RWPE2 (cell line): ENCODE results near the gene TPRKB.
"Not testable (repeated sequence)": the region's sequence is repeated elsewhere in the genome, so short reads cannot be mapped to it uniquely, and the experiment has no call there.

Experiments
- ATAC-seq: fragments of 200-7000 bp; cut with Tn5 transposase; 3 replicates; pipeline ENCODE4 v1.9.1; 2021; ENCODE audit warnings: low read depth
- DNase-seq: peaks from one replicate; pipeline ENCODE4 v3.0.0-alpha.2; 2020; ENCODE audit warnings: low spot score
- H3K27ac ChIP-seq: fragments of 450-650 bp; 2 replicates; pipeline ENCODE4 v1.5.1; 2017; ENCODE audit warnings: mild to moderate bottlenecking; ENCODE audit not compliant: poor library complexity, severe bottlenecking
- H3K27me3 ChIP-seq: fragments of 250-450 bp; sonication (Bioruptor Pico); 2 replicates; pipeline ENCODE4 v1.5.1; 2021; ENCODE audit warnings: mild to moderate bottlenecking, moderate library complexity; ENCODE audit not compliant: insufficient read depth, poor library complexity, severe bottlenecking
- H3K36me3 ChIP-seq: fragments of 250-450 bp; sonication (Bioruptor Pico); 2 replicates; pipeline ENCODE4 v1.5.1; 2020; ENCODE audit warnings: low read depth, mild to moderate bottlenecking, moderate library complexity
- H3K4me1 ChIP-seq: fragments of 250-450 bp; sonication (Bioruptor Pico); 2 replicates; pipeline ENCODE4 v1.5.1; 2021; ENCODE audit warnings: mild to moderate bottlenecking, moderate library complexity; ENCODE audit not compliant: insufficient read depth, poor library complexity, severe bottlenecking
- H3K4me3 ChIP-seq: fragments of 250-450 bp; sonication (Bioruptor Pico); 2 replicates; pipeline ENCODE4 v1.5.1; 2021; ENCODE audit warnings: mild to moderate bottlenecking, moderate library complexity; ENCODE audit not compliant: severe bottlenecking
- H3K9me3 ChIP-seq: fragments of 250-450 bp; sonication (Bioruptor Pico); 2 replicates; pipeline ENCODE4 v1.5.1; 2021; ENCODE audit warnings: mild to moderate bottlenecking, moderate library complexity; ENCODE audit not compliant: severe bottlenecking
- TF ChIP-seq, protein P1 (sequence below): fragments of 450-650 bp; IDR thresholded peaks from one replicate; pipeline ENCODE4 v1.5.1; 2017; ENCODE audit warnings: mild to moderate bottlenecking, moderate library complexity; ENCODE audit not compliant: poor library complexity, severe bottlenecking

TPRKB gene

DNA sequence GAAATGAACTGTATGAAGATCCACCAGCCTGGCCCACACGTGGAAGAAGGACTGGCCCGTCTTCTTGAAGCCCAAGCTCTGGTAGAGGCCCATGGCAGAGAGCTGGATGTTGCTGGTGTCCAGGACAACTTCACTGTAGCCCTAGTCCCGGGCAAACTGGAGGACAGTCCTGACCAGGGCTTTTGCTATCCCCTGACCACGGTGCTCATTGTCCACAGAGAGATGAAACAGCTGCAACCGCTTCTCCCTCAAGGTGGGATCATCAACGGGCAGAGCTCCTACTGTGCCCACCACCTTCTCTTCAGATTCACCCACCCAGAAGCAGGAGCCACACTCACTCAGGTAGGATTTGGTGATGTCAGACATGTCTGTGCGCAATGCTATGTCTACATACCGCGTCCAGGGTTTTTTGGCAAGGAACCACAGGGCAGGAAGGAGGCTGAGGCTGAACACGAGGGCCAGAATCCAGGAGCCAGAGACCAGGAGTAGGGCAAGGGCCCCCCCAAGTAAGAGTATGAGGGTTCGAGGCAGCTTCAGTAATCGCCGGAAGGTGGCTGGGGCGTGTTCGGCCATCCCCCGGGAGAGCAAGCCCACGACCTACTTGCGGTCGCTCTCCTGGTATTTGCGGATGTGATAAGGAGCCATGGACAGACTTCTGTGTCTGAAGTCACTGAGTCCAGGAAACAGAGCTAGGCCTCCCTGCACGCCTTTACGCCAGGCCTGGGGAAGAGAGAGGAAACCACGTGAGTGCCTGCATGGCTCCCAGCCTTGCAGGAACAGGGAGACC lies 36.3 kb downstream of the TPRKB start:
- DNase-seq (no peak), ATAC-seq (no peak)
- H3K36me3 ChIP-seq = no peaks in the 10 kb centered on the region
- no peak overlapping the region for H3K27ac ChIP-seq
- H3K4me3 ChIP-seq = no peak overlapping the region
- H3K4me1 ChIP-seq = no peaks in the 10 kb centered on the region
- H3K27me3 ChIP-seq = no peaks in the 10 kb centered on the region
- TF ChIP-seq, protein P1, sequence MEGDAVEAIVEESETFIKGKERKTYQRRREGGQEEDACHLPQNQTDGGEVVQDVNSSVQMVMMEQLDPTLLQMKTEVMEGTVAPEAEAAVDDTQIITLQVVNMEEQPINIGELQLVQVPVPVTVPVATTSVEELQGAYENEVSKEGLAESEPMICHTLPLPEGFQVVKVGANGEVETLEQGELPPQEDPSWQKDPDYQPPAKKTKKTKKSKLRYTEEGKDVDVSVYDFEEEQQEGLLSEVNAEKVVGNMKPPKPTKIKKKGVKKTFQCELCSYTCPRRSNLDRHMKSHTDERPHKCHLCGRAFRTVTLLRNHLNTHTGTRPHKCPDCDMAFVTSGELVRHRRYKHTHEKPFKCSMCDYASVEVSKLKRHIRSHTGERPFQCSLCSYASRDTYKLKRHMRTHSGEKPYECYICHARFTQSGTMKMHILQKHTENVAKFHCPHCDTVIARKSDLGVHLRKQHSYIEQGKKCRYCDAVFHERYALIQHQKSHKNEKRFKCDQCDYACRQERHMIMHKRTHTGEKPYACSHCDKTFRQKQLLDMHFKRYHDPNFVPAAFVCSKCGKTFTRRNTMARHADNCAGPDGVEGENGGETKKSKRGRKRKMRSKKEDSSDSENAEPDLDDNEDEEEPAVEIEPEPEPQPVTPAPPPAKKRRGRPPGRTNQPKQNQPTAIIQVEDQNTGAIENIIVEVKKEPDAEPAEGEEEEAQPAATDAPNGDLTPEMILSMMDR = no peak
- H3K9me3 ChIP-seq = no peaks in the 10 kb centered on the region

DNA sequence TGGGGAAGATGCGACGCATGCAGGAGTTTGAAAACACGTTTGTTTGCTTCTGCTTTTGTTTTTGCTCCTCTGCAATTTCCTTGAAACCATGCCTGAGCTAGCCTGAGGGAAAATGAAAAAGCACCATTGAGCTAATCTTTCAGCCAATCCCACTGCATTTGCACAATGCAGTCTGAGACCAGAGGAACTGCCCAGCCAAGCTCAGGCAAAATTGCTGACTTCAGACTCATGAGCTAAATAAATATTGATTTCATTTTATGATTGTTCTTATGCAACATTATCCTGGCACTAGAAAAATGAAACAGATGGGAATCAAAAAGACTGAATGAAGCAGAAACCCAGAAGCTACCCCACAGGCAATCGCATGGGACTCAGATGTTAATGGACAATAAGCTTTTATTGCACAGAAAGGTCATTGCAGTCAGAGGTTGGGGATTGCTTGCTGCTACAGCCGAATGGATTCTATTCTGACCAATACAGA lies 37.0 kb downstream of the TPRKB start:
- Histone ChIP-seq H3K27ac (no peak overlapping the region), H3K4me1 (no peaks in the 10 kb centered on the region), H3K9me3 (no peaks in the 10 kb centered on the region), H3K27me3 (no peaks in the 10 kb centered on the region), H3K4me3 (no peak overlapping the region), H3K36me3 (no peaks in the 10 kb centered on the region)
- ATAC-seq (no peak), DNase-seq (no peak)
- TF ChIP-seq, protein P1 = no peak

DNA sequence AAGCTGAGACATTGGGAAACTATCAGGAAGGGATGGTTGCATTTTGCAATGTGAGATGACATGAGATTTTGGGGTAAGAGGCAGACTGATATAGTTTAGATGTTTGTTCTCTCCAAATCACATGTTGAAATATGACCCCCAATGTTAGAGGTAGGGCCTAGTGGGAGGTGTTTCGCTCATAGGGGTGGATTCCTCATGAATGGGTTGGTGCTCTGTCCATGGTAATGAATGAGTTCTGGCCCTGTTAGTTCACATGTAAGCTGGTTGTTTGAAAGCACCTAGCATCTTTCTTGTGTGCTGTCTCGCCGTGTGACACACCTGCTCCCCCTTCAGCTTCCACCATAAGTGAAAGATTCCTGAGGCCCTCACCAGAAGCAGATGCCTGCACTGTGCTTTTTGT lies 37.7 kb downstream of the TPRKB start:
- no peaks in the 10 kb centered on the region for H3K27me3 ChIP-seq
- H3K4me3 ChIP-seq = no peak overlapping the region
- no peaks in the 10 kb centered on the region for H3K9me3 ChIP-seq
- TF ChIP-seq, protein P1 = no peak
- no peak for DNase-seq
- no peak overlapping the region for H3K27ac ChIP-seq
- H3K4me1 ChIP-seq = no peaks in the 10 kb centered on the region
- ATAC-seq = no peak
- no peaks in the 10 kb centered on the region for H3K36me3 ChIP-seq

DNA sequence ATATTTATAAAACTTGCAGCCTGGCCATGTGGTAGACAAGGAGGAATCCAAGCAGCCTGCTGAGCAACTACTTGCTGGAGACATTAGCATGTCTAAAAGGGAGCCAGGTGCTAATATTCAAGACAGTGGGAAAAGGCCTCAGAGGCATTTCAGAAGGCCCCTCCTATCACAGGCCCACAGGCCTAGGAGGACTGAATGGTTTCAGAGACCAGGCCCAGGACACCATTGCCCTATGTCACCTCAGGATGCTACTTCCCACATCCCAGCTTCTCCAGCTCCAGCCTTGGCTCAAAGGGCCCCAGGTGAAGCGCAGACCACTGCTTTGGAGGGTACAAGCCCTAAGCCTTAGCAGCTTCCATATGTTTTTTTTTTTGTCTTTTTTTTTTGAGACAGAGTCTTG lies 39.0 kb downstream of the TPRKB start:
- H3K27ac ChIP-seq = no peak overlapping the region
- H3K36me3 ChIP-seq = no peaks in the 10 kb centered on the region
- no peaks in the 10 kb centered on the region for H3K9me3 ChIP-seq
- TF ChIP-seq, protein P1 = no peak
- DNase-seq (no peak), ATAC-seq (no peak)
- H3K4me1 ChIP-seq = no peaks in the 10 kb centered on the region
- H3K4me3 ChIP-seq = no peak overlapping the region
- H3K27me3 ChIP-seq = no peaks in the 10 kb centered on the region

DNA sequence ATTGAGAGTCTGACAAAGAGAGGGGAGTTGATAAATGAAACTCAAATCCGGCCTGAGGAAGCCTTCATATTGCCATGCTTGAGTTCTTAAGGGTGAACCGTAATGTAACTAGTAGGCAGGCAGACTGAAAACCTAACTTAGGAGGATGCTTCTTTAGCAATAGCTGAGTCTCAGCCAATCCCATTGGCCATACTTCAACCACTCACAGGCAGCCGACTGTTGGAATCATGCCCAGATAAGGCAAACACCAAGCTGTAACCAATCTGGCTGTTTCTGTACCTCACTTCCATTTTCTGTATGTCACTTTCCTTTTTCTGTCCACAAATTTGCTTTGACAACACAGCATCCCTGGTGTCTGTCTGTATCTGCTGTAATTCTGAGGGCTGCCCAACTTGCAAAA lies 39.5 kb downstream of the TPRKB start:
- ATAC-seq (no peak), DNase-seq (no peak)
- no peaks in the 10 kb centered on the region for H3K4me1 ChIP-seq
- TF ChIP-seq, protein P1 = no peak
- H3K4me3 ChIP-seq = no peak overlapping the region
- H3K9me3 ChIP-seq = no peaks in the 10 kb centered on the region
- H3K27ac ChIP-seq = no peak overlapping the region
- no peaks in the 10 kb centered on the region for H3K27me3 ChIP-seq
- no peaks in the 10 kb centered on the region for H3K36me3 ChIP-seq

DNA sequence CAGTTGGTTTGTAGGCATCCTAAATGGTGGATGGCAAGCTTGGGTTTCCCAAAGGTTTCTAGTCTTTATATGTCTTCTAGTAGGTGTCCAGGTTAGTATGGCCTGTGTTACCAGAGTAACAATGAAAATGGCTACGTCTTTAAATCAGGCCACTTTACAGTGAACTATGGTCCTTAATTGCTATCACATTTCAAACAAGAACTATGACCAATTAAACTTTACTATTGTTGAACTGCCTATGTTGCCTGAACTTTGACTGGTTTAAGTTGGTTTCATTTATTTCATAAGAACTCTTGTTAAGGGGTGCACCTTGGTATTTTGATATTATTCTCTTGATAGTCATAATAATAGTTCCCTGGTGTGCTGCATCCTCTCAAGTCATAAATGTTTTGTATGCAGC lies 40.2 kb downstream of the TPRKB start:
- not testable (repeated sequence) for ATAC-seq

DNA sequence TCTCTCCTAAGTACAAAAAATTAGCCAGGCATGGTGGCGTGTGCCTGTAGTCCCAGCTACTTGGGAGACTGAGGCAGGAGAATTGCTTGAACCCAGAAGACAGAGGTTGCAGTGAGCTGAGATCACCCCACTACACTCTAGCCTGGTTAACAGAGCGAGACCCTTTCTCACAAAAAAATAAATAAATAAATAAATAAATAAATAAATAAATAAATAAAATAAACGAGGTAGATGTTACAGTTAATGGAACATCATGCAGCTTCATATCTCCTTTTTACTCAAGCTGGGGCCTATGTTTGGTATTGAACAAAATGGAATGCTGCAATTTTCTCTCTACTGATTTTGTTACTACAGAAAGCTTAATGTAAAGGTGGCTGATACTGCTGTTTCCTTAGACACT lies 40.6 kb downstream of the TPRKB start:
- DNase-seq, H3K4me1 ChIP-seq, H3K36me3 ChIP-seq, H3K27me3 ChIP-seq, H3K4me3 ChIP-seq, H3K27ac ChIP-seq, ATAC-seq, H3K9me3 ChIP-seq: not testable (repeated sequence)

More for the DNA sequence above, 40.2 kb downstream of the TPRKB start:
- not testable (repeated sequence) for H3K9me3 ChIP-seq, H3K4me1 ChIP-seq, H3K27me3 ChIP-seq, H3K27ac ChIP-seq, DNase-seq, H3K4me3 ChIP-seq, H3K36me3 ChIP-seq
